H1 (cell line): ENCODE data around the gene ATXN8OS. TPM values are rescaled to one million over a fixed set of nuclear protein-coding genes. Genes with fewer than 3 reads are reported as not detected.

Source experiments
- CTCF ChIP-seq, 3 experiments: IDR thresholded peaks; 1 replicate in 2 of 3; 2 replicates in 1 of 3; pipeline versions ENCODE4 v1.5.1 to v1.6.1; 2011; ENCODE audit warnings: low read length in 3 of 3, mild to moderate bottlenecking in 3 of 3, inconsistent platforms in 2 of 3, low read depth in 1 of 3, moderate library complexity in 1 of 3; ENCODE audit not compliant: insufficient read depth in 1 of 3; ENCODE audit errors: control extremely low read depth in 1 of 3
- MAX ChIP-seq: IDR thresholded peaks from 2 replicates; pipeline ENCODE4 v1.6.1; 2012; ENCODE audit warnings: inconsistent platforms
- POU5F1 ChIP-seq: IDR thresholded peaks from 2 replicates; pipeline ENCODE4 v1.6.1; 2011; ENCODE audit warnings: low read depth, mild to moderate bottlenecking, low read length, moderate library complexity
- RFX5 ChIP-seq: IDR thresholded peaks from 2 replicates; pipeline ENCODE4 v1.6.1; 2011; ENCODE audit warnings: low read depth, low read length, improper control_type of control experiment, borderline replicate concordance
- SIX5 ChIP-seq: IDR thresholded peaks from 2 replicates; pipeline ENCODE4 v1.6.1; 2011; ENCODE audit warnings: mild to moderate bottlenecking, low read depth, low read length
- TCF12 ChIP-seq: IDR thresholded peaks from 2 replicates; pipeline ENCODE4 v1.6.1; 2011; ENCODE audit warnings: low read depth, mild to moderate bottlenecking, low read length
- polyA plus RNA-seq, 7 experiments: library from polyadenylated mRNA; depleted of rRNA in 3 of 7; stranded (reverse) in 5 of 7; unstranded in 2 of 7; fragments of >200 nt in 5 of 7; fragments of 200-250 nt in 2 of 7; gene quantifications; 1 replicate in 5 of 7; 2 replicates in 1 of 7; 4 replicates in 1 of 7; pipeline versions ENCODE4 v1.2.1 to v1.2.3, GENCODE V29; 2011 to 2013; ENCODE audit warnings: missing spikeins in 2 of 7, mixed read lengths in 2 of 7
- total RNA-seq: library from RNA; stranded (reverse); fragmentation: NEBNext Ultra II Directional; extraction: Animal tissue kit (Norgen Biotek cat#: 25700); gene quantifications from 2 replicates; pipeline ENCODE4 v1.2.1, GENCODE V29; 2021
- TF ChIP-seq, protein P1 (sequence below): fragments of 300-600 bp; sonication (generic); IDR thresholded peaks from 2 replicates; pipeline ENCODE4 v1.7.1; 2012; ENCODE audit warnings: low read length, moderate library complexity, mild to moderate bottlenecking, inconsistent platforms; ENCODE audit not compliant: insufficient replicate concordance

The ATXN8OS gene
- total and polyA plus RNA-seq, 2 of the 8 experiments (the other 6 are each of a cell fraction or from before 2014, with no cell fraction given), result not detected

GRCh38 chr13:70087247-70087646 lies 20.4 kb upstream of the ATXN8OS start (continued):
- TF ChIP-seq, protein P1, sequence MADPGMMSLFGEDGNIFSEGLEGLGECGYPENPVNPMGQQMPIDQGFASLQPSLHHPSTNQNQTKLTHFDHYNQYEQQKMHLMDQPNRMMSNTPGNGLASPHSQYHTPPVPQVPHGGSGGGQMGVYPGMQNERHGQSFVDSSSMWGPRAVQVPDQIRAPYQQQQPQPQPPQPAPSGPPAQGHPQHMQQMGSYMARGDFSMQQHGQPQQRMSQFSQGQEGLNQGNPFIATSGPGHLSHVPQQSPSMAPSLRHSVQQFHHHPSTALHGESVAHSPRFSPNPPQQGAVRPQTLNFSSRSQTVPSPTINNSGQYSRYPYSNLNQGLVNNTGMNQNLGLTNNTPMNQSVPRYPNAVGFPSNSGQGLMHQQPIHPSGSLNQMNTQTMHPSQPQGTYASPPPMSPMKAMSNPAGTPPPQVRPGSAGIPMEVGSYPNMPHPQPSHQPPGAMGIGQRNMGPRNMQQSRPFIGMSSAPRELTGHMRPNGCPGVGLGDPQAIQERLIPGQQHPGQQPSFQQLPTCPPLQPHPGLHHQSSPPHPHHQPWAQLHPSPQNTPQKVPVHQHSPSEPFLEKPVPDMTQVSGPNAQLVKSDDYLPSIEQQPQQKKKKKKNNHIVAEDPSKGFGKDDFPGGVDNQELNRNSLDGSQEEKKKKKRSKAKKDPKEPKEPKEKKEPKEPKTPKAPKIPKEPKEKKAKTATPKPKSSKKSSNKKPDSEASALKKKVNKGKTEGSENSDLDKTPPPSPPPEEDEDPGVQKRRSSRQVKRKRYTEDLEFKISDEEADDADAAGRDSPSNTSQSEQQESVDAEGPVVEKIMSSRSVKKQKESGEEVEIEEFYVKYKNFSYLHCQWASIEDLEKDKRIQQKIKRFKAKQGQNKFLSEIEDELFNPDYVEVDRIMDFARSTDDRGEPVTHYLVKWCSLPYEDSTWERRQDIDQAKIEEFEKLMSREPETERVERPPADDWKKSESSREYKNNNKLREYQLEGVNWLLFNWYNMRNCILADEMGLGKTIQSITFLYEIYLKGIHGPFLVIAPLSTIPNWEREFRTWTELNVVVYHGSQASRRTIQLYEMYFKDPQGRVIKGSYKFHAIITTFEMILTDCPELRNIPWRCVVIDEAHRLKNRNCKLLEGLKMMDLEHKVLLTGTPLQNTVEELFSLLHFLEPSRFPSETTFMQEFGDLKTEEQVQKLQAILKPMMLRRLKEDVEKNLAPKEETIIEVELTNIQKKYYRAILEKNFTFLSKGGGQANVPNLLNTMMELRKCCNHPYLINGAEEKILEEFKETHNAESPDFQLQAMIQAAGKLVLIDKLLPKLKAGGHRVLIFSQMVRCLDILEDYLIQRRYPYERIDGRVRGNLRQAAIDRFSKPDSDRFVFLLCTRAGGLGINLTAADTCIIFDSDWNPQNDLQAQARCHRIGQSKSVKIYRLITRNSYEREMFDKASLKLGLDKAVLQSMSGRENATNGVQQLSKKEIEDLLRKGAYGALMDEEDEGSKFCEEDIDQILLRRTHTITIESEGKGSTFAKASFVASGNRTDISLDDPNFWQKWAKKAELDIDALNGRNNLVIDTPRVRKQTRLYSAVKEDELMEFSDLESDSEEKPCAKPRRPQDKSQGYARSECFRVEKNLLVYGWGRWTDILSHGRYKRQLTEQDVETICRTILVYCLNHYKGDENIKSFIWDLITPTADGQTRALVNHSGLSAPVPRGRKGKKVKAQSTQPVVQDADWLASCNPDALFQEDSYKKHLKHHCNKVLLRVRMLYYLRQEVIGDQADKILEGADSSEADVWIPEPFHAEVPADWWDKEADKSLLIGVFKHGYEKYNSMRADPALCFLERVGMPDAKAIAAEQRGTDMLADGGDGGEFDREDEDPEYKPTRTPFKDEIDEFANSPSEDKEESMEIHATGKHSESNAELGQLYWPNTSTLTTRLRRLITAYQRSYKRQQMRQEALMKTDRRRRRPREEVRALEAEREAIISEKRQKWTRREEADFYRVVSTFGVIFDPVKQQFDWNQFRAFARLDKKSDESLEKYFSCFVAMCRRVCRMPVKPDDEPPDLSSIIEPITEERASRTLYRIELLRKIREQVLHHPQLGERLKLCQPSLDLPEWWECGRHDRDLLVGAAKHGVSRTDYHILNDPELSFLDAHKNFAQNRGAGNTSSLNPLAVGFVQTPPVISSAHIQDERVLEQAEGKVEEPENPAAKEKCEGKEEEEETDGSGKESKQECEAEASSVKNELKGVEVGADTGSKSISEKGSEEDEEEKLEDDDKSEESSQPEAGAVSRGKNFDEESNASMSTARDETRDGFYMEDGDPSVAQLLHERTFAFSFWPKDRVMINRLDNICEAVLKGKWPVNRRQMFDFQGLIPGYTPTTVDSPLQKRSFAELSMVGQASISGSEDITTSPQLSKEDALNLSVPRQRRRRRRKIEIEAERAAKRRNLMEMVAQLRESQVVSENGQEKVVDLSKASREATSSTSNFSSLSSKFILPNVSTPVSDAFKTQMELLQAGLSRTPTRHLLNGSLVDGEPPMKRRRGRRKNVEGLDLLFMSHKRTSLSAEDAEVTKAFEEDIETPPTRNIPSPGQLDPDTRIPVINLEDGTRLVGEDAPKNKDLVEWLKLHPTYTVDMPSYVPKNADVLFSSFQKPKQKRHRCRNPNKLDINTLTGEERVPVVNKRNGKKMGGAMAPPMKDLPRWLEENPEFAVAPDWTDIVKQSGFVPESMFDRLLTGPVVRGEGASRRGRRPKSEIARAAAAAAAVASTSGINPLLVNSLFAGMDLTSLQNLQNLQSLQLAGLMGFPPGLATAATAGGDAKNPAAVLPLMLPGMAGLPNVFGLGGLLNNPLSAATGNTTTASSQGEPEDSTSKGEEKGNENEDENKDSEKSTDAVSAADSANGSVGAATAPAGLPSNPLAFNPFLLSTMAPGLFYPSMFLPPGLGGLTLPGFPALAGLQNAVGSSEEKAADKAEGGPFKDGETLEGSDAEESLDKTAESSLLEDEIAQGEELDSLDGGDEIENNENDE, result no peak
- no peak for TF ChIP-seq CTCF (IDR thresholded peaks at IDR 0.05; ENCODE audit: control extremely low read depth in 1 of 3, insufficient read depth in 1 of 3, low read depth in 1 of 3, low read length in 3 of 3)
- TF ChIP-seq TCF12, result no peak
- TF ChIP-seq SIX5, result no peak
- TF ChIP-seq RFX5, result no peak
- no peak for TF ChIP-seq MAX
- no peak for TF ChIP-seq POU5F1
